HG02610 (cell line): ENCODE data around the gene B4GALT7.
"Not testable (repeated sequence)": the region's sequence is repeated elsewhere in the genome, so short reads cannot be mapped to it uniquely, and the experiment has no call there.

Experiments used
- ATAC-seq: cut with Tn5 transposase; IDR thresholded peaks from one replicate; pipeline ENCODE4 v1.9.1; 2021; ENCODE audit warnings: mild to moderate bottlenecking, moderate library complexity; ENCODE audit not compliant: unreplicated experiment

Gene B4GALT7

GRCh38 chr5:177608243-177609075 is 8.5 kb downstream of the B4GALT7 start:
- ATAC-seq: no peak

GRCh38 chr5:177609076-177610059 is 9.4 kb downstream of the B4GALT7 start:
- no peak for ATAC-seq

GRCh38 chr5:177610131-177610769 is 10.3 kb downstream of the B4GALT7 start:
- ATAC-seq: no peak

GRCh38 chr5:177610770-177611445 is 11.0 kb downstream of the B4GALT7 start:
- no peak for ATAC-seq

GRCh38 chr5:177611446-177612214 is 11.7 kb downstream of the B4GALT7 start:
- no peak for ATAC-seq

- ATAC-seq: no peak
Observed at GRCh38 chr5:177612215-177612673, 12.3 kb downstream of the B4GALT7 start.

GRCh38 chr5:177620560-177620959 is 20.6 kb downstream of the B4GALT7 start:
- no peak for ATAC-seq

GRCh38 chr5:177624172-177624571 is 24.2 kb downstream of the B4GALT7 start:
- not testable (repeated sequence) for ATAC-seq

GRCh38 chr5:177630186-177630585 is 30.3 kb downstream of the B4GALT7 start:
- ATAC-seq: not testable (repeated sequence)

GRCh38 chr5:177634912-177635311 is 35.0 kb downstream of the B4GALT7 start:
- ATAC-seq: not testable (repeated sequence)

- ATAC-seq: not testable (repeated sequence)
Observed at GRCh38 chr5:177645462-177645861, 45.5 kb downstream of the B4GALT7 start.

- ATAC-seq: not testable (repeated sequence)
Observed at GRCh38 chr5:177651235-177651634, 51.3 kb downstream of the B4GALT7 start.

- not testable (repeated sequence) for ATAC-seq
Observed at GRCh38 chr5:177657846-177658245, 57.9 kb downstream of the B4GALT7 start.

GRCh38 chr5:177658542-177658941 is 58.6 kb downstream of the B4GALT7 start:
- not testable (repeated sequence) for ATAC-seq
